ENCODE data around the gene CAMK2A.
A peak's percentile ranks its signal among the peaks of the same experiment; 100 is the strongest.
"Not testable (repeated sequence)": the region's sequence is repeated elsewhere in the genome, so short reads cannot be mapped to it uniquely, and the experiment has no call there.

Gene CAMK2A

GRCh38 chr5:150235500-150235854 lies 54.1 kb downstream of the CAMK2A start:
- no peak for DNase-seq (ENCODE audit: low read depth)
- H3K4me3 ChIP-seq (replicated peaks; ENCODE audit: low read depth, low read length): no peak overlapping the region
- TF ChIP-seq CTCF (IDR thresholded peaks at IDR 0.05; ENCODE audit: low read length, missing control alignments): no peak

DNA sequence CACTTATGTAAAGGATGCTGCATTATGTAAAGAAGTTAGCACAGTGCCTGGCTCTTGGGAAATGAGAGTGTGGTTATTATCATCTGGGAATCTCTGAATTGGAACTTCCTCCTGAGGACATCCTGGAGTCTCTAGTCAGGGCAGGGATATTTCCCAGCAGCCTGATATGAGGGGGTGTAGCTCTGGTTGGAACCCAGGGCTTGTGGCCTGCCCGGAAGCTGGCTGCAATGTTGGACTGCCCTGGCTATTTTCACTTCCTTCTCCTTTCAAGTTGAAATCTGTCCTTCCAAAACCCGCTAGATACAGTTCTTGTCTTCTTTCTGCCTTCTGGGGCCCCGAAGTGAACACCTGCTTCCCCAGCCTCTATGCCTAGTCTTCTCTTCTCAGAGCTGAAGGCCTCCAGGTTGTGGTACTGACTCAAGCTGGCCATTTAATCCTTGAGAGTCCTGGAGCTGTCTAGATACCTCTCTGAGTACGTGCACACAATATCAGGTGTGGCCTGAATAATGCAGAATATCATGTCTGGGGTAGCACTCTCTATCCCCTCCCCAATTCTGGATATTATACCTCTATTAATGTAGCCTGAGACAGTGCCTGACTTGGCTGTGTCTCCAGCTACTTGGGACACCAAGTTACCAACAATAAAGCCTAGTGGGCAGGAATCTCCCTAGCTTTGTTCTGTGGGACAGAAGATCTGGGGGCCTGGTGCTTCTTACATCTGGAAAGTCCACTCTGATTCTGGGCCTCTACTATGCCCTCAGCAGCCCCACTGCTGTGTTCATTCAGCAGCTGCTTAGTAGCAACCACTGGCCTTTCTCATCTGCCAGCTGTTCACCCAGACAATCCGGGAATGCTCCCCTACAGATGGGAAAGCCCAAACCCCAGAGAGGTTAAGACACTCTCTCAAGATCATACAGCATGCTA lies 54.7 kb downstream of the CAMK2A start:
- no peak for DNase-seq (ENCODE audit: low read depth)
- TF ChIP-seq CTCF (IDR thresholded peaks at IDR 0.05; ENCODE audit: low read length, missing control alignments): no peak
- H3K4me3 ChIP-seq (replicated peaks; ENCODE audit: low read depth, low read length): no peak overlapping the region

DNA sequence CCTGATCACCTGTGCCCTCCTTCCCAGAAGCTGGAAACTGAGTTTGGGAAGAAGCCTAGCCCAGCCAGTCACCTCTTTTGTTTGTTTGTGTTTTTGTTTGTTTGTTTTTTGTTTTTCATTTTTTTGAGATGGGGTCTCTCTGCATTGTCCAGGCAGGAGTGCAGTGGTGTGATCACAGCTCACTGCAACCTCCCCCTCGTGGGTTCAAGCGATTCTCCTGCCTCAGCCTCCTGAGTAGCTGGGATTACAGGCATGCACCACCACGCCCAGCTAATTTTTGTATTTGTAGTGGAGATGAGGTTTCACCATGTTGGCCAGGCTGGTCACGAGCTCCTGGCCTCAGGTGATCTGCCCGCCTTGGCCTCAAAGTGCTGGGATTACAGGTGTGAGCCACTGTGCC lies 55.9 kb downstream of the CAMK2A start:
- not testable (repeated sequence) for H3K4me3 ChIP-seq (replicated peaks; ENCODE audit: low read depth, low read length); DNase-seq (ENCODE audit: low read depth)

DNA sequence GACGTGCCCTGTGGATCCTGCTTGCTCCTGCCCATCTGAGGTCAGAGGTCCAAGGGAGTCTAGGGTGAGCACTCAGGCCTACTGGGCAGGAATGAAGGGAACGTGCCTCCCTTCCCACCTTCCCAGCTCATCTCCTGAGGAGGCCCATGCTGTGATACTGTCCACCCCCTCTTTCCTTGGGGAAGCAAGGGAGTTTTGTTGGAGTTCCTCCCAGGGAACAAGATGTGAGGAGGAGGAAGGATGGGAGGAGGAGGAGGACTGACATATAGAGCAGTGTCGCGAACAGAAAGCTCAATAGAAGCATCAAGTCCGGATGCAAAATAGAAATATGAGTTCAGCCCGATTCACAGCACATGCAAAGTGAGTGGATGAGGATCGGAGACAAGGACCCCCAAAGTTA lies 58.7 kb downstream of the CAMK2A start:
- H3K4me3 ChIP-seq (replicated peaks; ENCODE audit: low read depth, low read length): no peak overlapping the region
- TF ChIP-seq CTCF (IDR thresholded peaks at IDR 0.05; ENCODE audit: low read length, missing control alignments): no peak
- no peak for DNase-seq (ENCODE audit: low read depth)

DNA sequence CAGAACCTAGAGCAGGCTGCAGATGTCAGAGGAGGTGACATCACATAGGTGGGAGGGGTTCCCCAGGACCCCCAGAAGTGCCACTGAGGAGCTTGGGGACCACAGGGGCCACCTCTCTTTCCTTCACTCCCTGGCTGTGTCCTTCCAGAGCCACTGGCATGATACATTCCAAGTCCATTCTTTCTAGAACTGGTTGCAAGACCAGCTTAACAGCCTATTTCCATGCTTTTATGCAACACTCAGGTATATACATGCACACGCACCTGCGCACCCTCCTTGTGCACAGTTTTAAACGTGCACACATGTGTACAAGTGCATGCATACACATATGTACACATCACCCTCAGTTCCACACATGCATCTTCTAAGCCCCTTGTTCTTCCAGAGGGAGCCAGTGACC lies 60.0 kb downstream of the CAMK2A start:
- no peak for TF ChIP-seq CTCF (IDR thresholded peaks at IDR 0.05; ENCODE audit: low read length, missing control alignments)
- DNase-seq (ENCODE audit: low read depth): no peak
- no peak overlapping the region for H3K4me3 ChIP-seq (replicated peaks; ENCODE audit: low read depth, low read length)

GRCh38 chr5:150227606-150228273 lies 61.8 kb downstream of the CAMK2A start:
- TF ChIP-seq CTCF (IDR thresholded peaks at IDR 0.05; ENCODE audit: low read length, missing control alignments): no peak
- H3K4me3 ChIP-seq (replicated peaks; ENCODE audit: low read depth, low read length): no peak overlapping the region
- DNase-seq (ENCODE audit: low read depth): peak; percentile 23

DNA sequence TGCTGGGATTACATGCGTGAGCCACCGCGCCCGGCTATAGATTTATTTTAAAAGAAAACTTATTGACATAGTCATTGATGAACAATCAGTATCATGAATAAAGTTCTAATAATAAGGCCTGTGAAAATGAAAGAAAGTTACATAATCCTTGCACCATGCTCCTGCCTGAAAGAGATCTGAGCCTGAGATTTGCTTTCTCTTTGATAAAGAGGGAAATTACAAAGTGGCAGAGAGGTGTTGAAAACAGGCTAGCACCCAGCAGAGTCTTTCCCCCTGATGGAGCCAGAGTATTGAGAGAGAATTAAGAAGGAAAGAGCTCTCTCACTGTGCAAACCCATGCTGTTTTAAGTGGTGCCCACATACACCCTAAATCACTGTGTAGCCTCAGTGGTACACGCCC lies 62.5 kb downstream of the CAMK2A start:
- TF ChIP-seq CTCF (IDR thresholded peaks at IDR 0.05; ENCODE audit: low read length, missing control alignments): no peak
- H3K4me3 ChIP-seq (replicated peaks; ENCODE audit: low read depth, low read length): no peak overlapping the region
- DNase-seq (ENCODE audit: low read depth): no peak
